ENCODE results near the gene CCNI2. TPM values are rescaled to one million over a fixed set of nuclear protein-coding genes. Genes with fewer than 3 reads are reported as not detected.

Gene CCNI2
- total RNA-seq, 1 donor from 2014 or later: 0.42 TPM

- TF ChIP-seq CTCF (IDR thresholded peaks at IDR 0.05; ENCODE audit: insufficient read depth, low read length, poor library complexity, severe bottlenecking): no peak
- Histone ChIP-seq H3K27me3 (ENCODE audit: control insufficient read depth, insufficient read depth, low read length) (peaks cover 9% of the 10 kb centered on the region), H3K4me3 (ENCODE audit: low read depth, low read length) (no peak overlapping the region), H3K36me3 (ENCODE audit: control insufficient read depth, insufficient read depth, low read length) (no peaks in the 10 kb centered on the region)
- DNase-seq (ENCODE audit: low read depth): no peak
These were observed 4.8 kb downstream of the CCNI2 start for GRCh38 chr5:132751971-132752580.

DNA sequence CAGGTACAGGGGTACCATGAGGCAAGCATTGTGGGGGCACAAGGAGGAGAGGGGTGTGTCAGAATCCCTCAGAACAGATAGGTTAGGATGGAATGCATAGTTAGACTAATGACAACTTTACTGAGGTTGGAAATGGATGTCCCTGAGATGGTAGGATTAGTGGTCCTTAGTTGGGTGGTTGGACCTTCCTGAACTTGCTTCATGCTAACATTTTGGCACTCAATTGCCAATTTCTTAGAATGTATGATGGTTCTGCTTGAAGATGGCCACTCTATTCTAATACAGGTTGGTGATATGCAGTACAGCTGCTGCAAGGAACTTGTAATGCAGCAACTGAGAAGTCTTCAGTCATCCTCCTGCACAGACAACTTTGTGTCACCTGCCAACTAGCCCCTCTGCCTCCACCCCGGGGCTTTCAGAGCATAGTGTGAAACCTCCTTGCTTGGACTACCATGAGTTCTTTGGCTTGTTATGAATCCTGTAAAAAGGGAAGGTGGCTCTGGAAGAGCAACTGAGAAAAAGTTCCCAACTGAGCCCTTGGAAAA lies 5.4 kb downstream of the CCNI2 start:
- TF ChIP-seq CTCF (IDR thresholded peaks at IDR 0.05; ENCODE audit: insufficient read depth, low read length, poor library complexity, severe bottlenecking): no peak
- DNase-seq (ENCODE audit: low read depth): no peak
- no peaks in the 10 kb centered on the region for H3K36me3 ChIP-seq (ENCODE audit: control insufficient read depth, insufficient read depth, low read length)
- H3K4me3 ChIP-seq (ENCODE audit: low read depth, low read length): no peak overlapping the region
- H3K27me3 ChIP-seq (ENCODE audit: control insufficient read depth, insufficient read depth, low read length): peaks cover 5% of the 10 kb centered on the region

GRCh38 chr5:132753135-132753987 lies 6.1 kb downstream of the CCNI2 start:
- Histone ChIP-seq H3K4me3 (ENCODE audit: low read depth, low read length) (no peak overlapping the region), H3K27me3 (ENCODE audit: control insufficient read depth, insufficient read depth, low read length) (no peaks in the 10 kb centered on the region), H3K36me3 (ENCODE audit: control insufficient read depth, insufficient read depth, low read length) (no peaks in the 10 kb centered on the region)
- TF ChIP-seq CTCF (IDR thresholded peaks at IDR 0.05; ENCODE audit: insufficient read depth, low read length, poor library complexity, severe bottlenecking): peak; percentile 10
- DNase-seq (ENCODE audit: low read depth): no peak

- DNase-seq (ENCODE audit: low read depth): no peak
- Histone ChIP-seq H3K27me3 (ENCODE audit: control insufficient read depth, insufficient read depth, low read length) (no peaks in the 10 kb centered on the region), H3K36me3 (ENCODE audit: control insufficient read depth, insufficient read depth, low read length) (no peaks in the 10 kb centered on the region), H3K4me3 (ENCODE audit: low read depth, low read length) (no peak overlapping the region)
- TF ChIP-seq CTCF (IDR thresholded peaks at IDR 0.05; ENCODE audit: insufficient read depth, low read length, poor library complexity, severe bottlenecking): no peak
These were observed 6.9 kb downstream of the CCNI2 start for GRCh38 chr5:132754111-132754510.

DNA sequence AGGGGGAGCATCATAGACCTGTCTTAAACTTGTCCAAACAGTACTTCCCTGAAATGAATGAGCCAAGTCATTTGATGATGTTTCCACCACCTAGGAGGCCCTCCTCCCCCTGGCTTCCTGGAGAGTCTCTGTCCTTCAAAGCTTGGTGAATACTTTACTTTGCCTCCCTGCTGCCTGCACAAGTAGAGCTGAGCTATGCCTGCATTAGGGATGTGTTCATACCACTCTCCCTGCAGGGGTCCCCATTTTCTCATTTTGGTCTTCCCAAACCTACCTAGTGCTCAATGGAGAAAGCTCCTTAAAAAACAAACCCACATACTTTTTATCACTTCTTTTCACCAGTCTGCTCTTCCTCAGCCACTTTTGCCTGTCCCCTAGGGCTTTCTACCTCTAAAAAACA lies 7.7 kb downstream of the CCNI2 start:
- peak; percentile 21 for TF ChIP-seq CTCF (IDR thresholded peaks at IDR 0.05; ENCODE audit: insufficient read depth, low read length, poor library complexity, severe bottlenecking)
- Histone ChIP-seq H3K27me3 (ENCODE audit: control insufficient read depth, insufficient read depth, low read length) (no peaks in the 10 kb centered on the region), H3K36me3 (ENCODE audit: control insufficient read depth, insufficient read depth, low read length) (no peaks in the 10 kb centered on the region), H3K4me3 (ENCODE audit: low read depth, low read length) (no peak overlapping the region)
- no peak for DNase-seq (ENCODE audit: low read depth)

All from kidney epithelial cell (primary cell).